Chondrocyte (in vitro differentiated cells): ENCODE data around the gene IL17B. TPM values are rescaled to one million over a fixed set of nuclear protein-coding genes. Genes with fewer than 3 reads are reported as not detected.

Experiments
- DNase-seq: peaks from one replicate; pipeline ENCODE4 v3.0.0; 2021; ENCODE audit warnings: mixed read lengths, low spot score
- H3K27ac Mint-ChIP-seq: one replicate; pipeline ENCODE4 v1.8.0; 2021; ENCODE audit warnings: mild to moderate bottlenecking, moderate library complexity, mixed read lengths; ENCODE audit not compliant: unreplicated experiment
- H3K27me3 Mint-ChIP-seq: 2 replicates; pipeline ENCODE4 v1.8.0; 2021; ENCODE audit warnings: low read depth, mixed read lengths
- H3K36me3 Mint-ChIP-seq: 2 replicates; pipeline ENCODE4 v1.8.0; 2021; ENCODE audit warnings: low read depth, mixed read lengths
- H3K4me1 Mint-ChIP-seq: 2 replicates; pipeline ENCODE4 v1.8.0; 2021; ENCODE audit warnings: low read depth, mild to moderate bottlenecking, mixed read lengths
- H3K4me3 Mint-ChIP-seq: one replicate; pipeline ENCODE4 v1.8.0; 2021; ENCODE audit warnings: mild to moderate bottlenecking, moderate library complexity, mixed read lengths; ENCODE audit not compliant: unreplicated experiment
- H3K9me3 Mint-ChIP-seq: 2 replicates; pipeline ENCODE4 v1.8.0; 2021; ENCODE audit warnings: low read depth, mixed read lengths
- CTCF ChIP-seq: fragments of 200-600 bp; sonication (generic); IDR thresholded peaks from 2 replicates; pipeline ENCODE4 v1.5.0; 2021; ENCODE audit warnings: antibody characterized with exemption, mild to moderate bottlenecking, moderate library complexity
- total RNA-seq: library from RNA; stranded (reverse); gene quantifications from 3 replicates; pipeline ENCODE4 v1.2.1, GENCODE V29; 2021

IL17B gene
- total RNA-seq, 1 donor from 2014 or later = 4.6 TPM

GRCh38 chr5:149387982-149388381, 8.9 kb upstream of the IL17B start:
- Mint-ChIP-seq H3K27ac (peak overlapping the region; percentile 87), H3K4me1 (peaks cover 65% of the 10 kb centered on the region), H3K36me3 (no peaks in the 10 kb centered on the region), H3K9me3 (peaks cover 3% of the 10 kb centered on the region), H3K27me3 (no peaks in the 10 kb centered on the region), H3K4me3 (peak overlapping the region; percentile 6)
- no peak for DNase-seq
- TF ChIP-seq CTCF = no peak

GRCh38 chr5:149387081-149387631, 8.1 kb upstream of the IL17B start:
- Mint-ChIP-seq H3K4me1 (peaks cover 74% of the 10 kb centered on the region), H3K4me3 (peak overlapping the region; percentile 0), H3K27ac (peak overlapping the region; percentile 87), H3K27me3 (no peaks in the 10 kb centered on the region), H3K36me3 (no peaks in the 10 kb centered on the region), H3K9me3 (peaks cover 3% of the 10 kb centered on the region)
- TF ChIP-seq CTCF = no peak
- DNase-seq = no peak

- H3K4me3 Mint-ChIP-seq = no peak overlapping the region
- no peaks in the 10 kb centered on the region for H3K27me3 Mint-ChIP-seq
- peak overlapping the region; percentile 87 for H3K27ac Mint-ChIP-seq
- TF ChIP-seq CTCF = no peak
- no peaks in the 10 kb centered on the region for H3K36me3 Mint-ChIP-seq
- no peak for DNase-seq
- peaks cover 3% of the 10 kb centered on the region for H3K9me3 Mint-ChIP-seq
- peaks cover 83% of the 10 kb centered on the region for H3K4me1 Mint-ChIP-seq
These were observed 7.1 kb upstream of the IL17B start for GRCh38 chr5:149386166-149386565.

GRCh38 chr5:149383399-149383798, 4.3 kb upstream of the IL17B start:
- TF ChIP-seq CTCF = peak; percentile 4
- H3K9me3 Mint-ChIP-seq = peaks cover under 1% of the 10 kb centered on the region
- H3K27ac Mint-ChIP-seq = peak overlapping the region; percentile 94
- H3K4me3 Mint-ChIP-seq = peak overlapping the region; percentile 50
- peaks cover 95% of the 10 kb centered on the region for H3K4me1 Mint-ChIP-seq
- no peaks in the 10 kb centered on the region for H3K27me3 Mint-ChIP-seq
- no peak for DNase-seq
- no peaks in the 10 kb centered on the region for H3K36me3 Mint-ChIP-seq

GRCh38 chr5:149382517-149383220, 3.6 kb upstream of the IL17B start:
- Mint-ChIP-seq H3K36me3 (no peaks in the 10 kb centered on the region), H3K4me1 (peaks cover 93% of the 10 kb centered on the region), H3K4me3 (no peak overlapping the region), H3K9me3 (no peaks in the 10 kb centered on the region), H3K27me3 (no peaks in the 10 kb centered on the region), H3K27ac (peak overlapping the region; percentile 94)
- TF ChIP-seq CTCF = no peak
- no peak for DNase-seq
